CD4-positive, alpha-beta T cell treated with Interleukin-12 subunit alpha and Interleukin-12 subunit beta, for 1 hour (primary cell): ENCODE measurements around the gene MAFF.
"Not testable (repeated sequence)": the region's sequence is repeated elsewhere in the genome, so short reads cannot be mapped to it uniquely, and the experiment has no call there.

ENCODE experiments used
- DNase-seq: peaks from one replicate; pipeline ENCODE4 v3.0.0-alpha.2; 2020

MAFF gene

DNA sequence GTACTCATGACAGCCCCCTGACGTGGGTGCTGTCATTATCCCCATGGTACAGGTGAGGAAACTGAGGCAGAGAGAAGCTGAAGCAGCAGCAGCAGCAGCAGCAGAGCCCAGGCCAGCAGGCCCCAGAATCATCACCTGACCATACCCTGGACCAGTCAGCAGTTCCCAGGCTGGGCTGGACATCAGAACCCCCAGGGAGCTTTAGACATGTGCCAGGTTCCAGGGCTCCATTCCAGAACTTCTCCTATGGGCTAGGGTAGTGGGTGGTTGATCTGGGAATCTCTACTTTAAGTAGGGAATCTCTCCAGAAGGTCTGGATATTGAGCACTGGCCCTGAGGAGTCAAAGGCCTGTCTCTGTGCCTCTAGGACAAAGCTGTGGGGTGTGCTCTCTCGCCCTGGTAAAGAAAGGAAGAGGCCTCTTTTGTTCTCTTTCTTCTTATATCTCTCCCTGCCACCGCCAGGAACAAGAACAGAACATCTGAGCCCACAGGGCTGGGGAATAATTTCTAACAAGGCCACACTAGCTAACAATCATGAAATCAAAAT, 26.6 kb downstream of the MAFF start:
- no peak for DNase-seq

DNA sequence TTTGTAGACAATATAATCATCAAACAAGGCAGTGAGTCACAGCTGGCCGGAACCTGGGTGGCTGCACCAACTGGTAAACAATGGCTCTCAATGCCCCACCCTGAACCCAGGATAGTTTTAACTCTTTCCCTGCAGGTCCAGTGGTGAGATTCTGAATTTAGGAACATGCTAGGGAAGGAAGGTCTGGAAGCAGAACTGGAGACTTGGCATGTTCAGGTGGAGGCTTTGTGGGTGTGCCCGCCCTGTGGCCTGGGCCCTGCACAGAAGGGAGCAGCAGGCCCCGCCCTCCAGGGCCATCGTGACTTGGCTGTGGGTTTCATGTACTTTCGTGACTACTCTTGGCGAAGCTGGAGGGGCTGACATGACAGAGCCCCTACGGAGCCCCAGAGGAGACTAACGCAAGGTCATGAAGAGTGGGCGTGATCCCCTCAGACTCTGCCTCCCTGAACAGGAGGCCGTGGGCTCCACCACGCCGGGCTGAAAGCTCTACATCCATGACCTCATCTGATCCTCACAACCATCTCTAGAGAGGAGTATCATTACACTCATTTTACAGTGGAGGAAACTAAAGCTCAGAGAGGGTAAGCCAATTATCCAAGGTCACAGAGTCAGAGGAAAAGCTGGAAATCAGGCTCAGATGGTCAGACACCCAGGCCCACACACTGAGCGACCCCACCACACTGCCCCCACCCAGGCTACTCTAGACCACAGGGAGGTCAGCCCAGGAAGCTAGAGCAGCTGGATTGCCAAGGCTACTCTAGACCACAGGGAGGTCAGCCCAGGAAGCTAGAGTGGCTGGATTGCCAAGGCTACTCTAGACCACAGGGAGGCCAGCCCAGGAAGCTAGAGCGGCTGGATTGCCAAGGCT, 27.3 kb downstream of the MAFF start:
- no peak for DNase-seq

DNA sequence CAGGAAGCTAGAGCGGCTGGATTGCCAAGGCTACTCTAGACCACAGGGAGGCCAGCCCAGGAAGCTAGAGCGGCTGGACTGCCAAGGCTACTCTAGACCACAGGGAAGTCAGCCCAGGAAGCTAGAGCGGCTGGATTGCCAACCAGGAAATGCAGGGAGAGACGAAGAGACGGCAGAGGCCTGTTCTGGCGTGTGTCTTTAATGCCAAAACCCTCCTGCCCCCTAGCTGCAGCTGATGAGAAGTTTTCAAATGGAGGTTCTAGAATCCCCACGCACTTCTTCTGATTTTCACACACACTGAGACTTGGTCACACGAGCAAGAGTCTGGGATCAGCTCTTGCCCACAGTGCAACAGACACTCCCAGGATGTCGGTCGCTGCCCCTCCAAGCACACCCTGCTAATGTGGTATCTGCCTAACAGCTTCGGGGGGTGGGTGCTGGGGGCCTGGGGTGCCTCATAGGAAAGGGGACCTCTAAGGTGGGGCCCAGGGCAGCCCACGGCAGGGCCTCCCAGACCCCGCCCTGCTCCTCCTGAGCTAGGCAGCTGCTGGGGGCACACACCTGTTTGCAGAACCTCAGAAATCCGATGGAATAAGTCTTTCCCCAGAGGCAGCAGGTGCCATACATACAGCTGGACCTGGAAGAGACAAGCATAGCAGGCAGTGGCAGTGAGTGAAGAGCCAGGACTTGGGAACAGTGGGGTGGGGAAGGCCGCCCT, 28.5 kb downstream of the MAFF start:
- peak; percentile 57 for DNase-seq

DNA sequence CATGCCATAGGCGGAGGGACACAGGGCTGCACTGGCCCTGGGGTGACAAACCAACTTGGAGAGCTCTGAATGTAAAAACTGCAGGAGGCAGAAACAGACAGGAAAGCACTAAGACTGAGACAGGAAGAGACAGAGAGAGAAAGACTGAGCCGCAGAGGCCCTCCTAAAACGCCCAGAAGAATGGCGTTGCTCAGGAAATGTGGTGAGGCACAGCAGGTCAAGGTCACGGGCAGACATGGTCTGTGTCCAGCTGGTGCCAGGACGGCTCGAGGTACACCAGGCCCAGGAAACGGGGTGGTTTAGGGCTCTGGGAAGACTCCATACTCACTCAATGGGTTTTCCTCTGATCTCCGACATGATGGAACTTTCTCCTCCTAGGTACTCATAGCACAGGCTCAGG, 29.1 kb downstream of the MAFF start:
- no peak for DNase-seq

DNA sequence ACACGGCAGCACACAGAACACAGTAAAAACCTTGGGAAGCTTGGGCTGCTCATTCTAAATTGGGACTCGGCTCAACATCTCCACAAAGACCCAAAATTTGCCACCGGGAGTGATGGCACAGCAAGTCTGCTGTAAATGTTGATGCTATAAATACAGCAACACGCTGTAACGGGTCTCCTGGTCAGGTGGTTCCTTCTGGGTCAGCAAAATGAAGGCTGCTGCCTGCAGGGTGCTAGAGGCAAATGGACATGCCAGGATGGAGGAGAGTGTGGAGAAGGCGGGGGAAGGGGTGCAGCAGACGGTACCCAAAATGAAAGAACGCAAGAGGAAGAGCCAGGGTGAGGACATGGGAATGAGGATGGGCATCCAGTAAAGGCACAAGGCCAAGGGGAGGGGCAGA, 30.4 kb downstream of the MAFF start:
- DNase-seq: no peak

DNA sequence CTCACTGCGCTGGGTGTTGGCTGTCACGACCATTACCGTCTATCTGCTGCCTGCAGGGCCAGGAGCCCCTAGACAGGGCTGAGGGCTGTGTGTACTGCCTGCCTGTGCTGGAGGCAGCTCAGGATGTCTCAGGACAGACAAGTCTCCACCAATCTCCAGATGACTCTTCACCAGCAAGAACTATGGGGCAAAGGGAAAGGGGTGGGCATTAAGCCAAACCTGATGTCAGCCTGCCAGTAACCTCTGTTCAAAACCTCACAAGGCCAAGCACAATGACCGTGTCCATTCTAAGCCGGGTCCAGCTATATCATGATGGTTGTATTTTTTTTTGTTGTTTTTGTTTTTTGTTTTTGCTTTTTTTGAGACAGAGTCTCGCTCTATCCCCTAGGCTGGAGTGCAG, 31.6 kb downstream of the MAFF start:
- DNase-seq: no peak

DNA sequence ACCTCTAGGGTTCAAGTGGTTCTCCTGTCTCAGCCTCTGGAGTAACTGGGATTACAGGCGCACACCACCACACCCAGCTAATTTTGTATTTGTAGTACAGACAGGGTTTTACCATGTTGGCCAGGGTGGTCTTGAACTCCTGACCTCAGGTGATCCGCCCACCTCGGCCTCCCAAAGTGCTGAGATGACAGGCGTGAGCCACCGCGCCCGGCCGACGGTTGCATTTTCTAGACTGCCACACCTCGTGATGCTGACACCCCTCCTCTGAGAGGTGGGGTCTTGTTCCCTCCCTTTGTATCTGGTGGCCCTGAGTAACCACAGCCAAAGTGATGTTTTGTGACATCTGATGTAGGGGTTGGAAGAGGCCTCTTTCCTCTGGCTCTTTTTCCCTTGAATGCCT, 32.1 kb downstream of the MAFF start:
- not testable (repeated sequence) for DNase-seq

DNA sequence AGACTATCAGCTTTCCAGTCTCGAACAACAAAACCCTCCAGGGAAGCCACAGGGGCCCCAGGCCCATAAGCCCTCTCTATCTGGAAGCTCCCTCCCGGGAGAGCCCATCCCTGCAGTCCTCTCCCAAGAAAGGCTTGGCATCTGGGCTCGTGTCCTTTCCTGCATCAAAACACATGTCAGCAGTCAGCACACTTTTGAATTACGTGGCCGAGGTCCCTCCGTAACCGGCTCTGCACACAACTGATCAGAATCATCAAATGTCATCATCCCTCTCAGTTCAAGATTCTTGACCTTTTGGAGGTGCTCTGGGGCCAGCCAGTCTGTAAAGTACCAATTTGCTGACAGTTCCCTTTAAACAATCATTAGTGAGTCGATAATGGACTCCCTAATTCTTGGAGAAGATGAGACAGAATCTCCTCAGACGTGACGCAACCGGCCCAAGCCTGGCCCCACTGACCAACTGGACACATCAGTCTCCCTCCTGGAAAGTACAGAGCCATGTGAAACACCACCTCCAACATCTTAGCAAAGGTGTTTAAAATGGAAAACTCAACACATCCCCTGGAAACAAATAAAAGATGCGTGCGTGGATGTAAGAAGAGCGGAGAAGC, 33.6 kb downstream of the MAFF start:
- DNase-seq: no peak

DNA sequence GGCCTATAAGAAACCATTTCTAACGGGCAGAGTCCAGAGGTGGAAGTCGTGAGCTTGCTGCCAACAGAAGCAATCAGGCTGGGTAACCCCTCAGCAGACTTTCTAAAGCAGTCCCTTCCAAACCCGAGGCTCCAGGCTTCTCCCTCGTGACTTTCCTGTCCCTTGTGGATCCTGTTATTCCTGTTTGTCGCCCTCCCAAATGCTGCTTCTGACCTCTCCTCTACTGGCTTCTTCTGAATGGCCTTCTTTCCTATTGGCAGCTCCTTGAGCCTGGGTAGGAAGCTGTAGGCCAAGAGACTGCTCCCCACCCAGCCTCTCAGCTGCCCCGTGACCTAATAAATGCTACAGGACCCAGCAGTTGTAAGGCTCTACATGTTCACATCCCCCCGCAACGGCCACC, 35.0 kb downstream of the MAFF start:
- no peak for DNase-seq

DNA sequence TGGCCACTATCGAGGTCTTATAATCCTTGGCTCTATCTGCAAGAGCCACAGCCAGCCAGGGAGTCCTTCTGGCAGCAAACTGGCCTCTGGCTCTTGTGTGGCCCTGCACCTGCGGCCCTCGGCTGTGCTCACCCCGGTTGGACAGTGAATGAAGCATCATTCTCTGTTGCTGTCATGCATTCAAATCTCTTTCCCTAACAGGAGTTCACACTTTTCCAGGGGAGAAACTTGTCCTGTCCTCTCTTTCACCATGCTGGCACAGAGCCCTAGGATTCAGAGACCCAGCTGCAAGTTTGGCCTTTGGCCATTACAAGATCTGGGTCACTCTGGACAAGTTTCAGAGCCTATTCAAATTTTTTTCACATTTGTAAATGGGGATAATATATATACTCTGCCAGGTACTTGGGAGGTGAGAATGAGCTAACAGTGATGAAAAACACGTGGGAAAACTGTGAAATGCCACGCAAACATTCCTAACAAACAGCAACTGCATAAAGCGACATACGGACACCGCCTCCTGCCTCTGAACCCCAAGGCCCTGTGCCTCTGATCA, 36.8 kb downstream of the MAFF start:
- no peak for DNase-seq

DNA sequence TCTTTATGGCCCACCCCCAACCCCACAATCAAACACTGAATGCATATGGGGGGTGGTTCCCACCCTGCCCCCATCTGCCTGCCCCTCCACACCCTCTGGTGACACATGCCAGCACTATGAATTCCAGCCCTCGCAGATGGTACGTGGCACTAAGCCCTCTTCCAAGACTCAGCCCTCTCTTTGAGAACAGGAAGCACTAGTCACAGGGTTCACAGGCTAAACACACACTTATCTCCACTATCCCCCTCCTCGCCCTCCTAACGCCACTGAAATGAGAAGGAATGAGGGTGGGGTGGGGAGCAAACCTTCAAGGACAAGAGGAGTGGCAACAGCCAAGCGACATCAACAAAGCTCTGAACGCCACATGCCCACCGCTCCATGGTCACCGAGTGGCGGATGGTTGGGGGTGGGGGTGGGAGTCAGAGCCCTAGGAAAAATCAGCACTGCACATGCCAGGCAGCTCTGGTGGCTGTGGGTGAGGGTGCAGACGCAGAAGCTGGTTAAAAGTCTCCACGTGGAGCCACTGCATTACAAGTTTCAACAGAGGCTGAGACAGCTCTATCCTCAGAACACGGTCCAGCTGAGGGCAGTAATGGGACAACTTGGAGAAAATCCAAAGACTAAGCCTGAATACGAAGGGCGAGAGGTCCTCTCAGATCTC, 37.4 kb downstream of the MAFF start:
- no peak for DNase-seq

DNA sequence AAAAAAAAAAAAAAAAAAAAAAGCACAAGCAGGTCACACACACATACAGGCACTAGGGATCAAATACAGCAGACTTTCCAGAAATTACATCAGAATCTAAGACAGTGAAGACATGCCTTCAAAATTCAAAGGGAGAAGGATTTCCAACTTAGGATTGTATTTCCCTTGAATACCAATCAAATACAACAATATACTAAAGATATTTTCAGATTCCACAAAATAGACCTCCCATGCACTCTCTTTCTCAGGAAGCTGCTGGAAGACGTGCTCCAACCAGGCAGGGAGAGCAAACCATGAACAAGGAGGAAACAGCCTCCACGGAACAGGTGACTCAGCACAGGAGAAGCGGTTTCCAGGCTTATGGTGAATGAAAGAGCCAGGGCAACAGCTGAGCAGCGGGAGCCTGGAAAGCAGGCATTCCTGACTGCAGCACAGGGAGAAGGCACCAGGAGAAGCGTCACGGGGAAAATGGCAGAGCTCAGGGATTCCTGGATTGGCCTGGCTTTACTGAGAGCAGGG, 39.0 kb downstream of the MAFF start:
- no peak for DNase-seq

DNA sequence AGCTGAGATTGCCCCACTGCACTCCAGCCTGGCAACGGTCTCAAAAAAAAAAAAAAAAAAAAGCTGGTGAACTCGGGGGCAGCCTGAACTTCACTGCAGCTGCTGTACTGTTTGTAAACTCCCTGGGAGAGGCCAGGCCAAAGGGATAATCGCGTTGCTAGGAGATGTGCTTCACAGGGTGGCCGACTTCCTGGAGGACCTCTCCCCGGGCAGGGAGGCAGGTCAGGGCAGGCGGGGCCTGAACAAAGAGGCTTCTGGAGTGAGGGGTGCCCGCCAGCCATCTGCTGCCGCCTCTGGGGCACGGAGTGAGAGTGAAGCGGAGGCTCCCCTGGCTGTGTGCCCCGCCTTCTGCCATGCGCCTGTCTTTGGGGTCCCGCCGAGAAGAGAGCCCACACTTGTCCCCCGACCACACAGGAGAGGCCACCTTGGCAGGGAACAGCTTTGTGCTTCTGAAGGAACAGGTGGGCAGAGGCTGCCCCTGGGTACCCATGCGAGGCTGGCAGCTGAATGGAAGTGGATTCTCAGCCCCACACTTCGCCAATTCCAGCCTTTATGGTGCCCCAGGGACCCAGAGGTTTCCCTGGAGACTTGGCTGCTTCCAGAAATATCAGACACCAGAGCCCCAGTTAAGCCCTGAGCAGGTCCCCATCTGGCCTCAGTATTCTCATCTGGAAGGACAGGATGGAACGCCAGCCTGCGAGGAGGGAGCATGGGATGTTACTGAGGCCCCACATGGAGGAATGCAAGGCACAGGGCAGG, 41.4 kb downstream of the MAFF start:
- no peak for DNase-seq

DNA sequence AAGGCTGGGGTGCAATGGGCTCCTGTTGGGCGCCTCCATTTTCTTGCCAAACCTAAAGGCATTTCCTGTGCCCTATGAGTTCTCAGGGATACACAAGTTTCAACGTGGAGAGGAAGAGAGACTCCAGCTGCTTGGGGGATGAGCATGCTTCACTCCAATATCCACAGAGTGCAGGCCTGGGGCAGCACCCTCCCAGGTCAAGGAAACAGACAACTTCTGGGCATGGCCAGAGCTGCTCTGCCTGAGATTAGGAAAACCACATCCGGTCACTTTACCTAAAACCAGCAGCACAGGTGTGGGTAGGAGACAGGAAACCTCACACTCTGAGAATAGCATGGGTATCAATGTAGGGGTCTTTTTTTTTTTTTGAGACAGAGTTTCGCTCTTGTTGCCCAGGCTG, 42.3 kb downstream of the MAFF start:
- no peak for DNase-seq

DNA sequence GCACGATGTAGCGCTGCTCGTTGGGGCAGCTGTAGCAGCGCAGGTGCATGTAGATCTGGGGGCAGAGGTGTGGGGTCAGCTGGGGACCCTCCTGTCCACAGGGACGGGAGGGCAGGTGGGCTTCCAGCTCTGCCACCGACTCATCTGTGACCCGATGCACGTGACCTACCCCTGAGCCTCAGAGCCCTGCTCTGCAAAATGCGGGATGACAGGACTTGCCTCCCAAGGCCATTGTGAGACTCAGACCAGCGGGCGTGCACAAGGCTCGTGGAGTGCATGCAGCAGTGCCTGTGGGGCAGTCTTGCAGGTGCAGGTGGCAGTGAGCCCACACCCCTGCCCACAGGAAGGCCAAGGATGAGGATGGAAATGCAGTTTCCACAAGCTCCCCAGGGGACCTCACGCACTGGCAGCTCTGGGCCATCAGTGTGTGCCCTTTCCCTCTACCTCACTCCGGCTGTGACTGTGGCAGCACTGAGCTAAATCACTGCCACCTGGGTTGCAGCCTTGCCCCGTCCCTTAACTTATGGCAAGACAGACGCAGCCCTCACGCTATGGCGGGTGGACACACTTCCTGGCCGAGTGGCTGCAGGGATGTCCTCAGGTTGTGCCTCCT, 44.4 kb downstream of the MAFF start:
- DNase-seq: no peak

DNA sequence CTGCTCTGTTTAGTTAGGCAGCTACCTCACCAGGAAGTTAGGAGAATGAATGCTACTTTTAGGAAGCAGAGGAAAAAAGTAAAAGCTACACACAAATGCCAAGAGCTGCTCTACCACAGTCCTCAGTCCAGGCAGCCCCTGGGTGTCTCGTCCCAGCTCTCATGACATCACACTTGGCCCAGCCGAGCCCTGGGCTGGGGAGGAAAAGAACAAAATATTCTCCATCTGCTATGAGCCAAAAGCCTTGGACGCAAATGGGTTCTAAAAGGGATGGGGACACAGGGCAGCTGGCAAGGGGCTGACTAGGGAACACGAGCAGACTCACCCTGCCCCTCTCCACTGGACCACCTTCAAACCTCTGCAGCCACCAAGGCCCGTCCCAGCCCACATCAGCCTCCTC, 44.9 kb downstream of the MAFF start:
- no peak for DNase-seq

DNA sequence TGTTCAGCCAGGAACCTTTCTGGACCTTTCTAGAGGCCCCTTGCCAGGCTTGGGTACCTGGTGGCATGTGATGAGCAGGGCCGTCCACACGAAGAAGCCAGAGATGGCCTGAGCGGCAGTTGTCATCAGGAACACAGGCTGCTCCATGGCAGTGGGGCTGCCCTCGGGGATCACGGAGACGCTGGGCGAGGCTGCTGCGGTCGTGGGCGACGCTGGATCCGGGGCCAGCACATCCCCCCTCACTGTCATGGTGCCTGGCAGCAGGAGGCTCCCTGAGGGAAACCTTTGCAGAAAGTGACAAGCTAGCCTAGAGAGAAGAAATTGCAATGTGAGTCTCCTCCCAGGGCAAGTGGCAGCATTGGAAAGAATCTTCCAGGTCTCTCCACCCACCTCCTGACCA, 45.9 kb downstream of the MAFF start:
- DNase-seq: no peak

DNA sequence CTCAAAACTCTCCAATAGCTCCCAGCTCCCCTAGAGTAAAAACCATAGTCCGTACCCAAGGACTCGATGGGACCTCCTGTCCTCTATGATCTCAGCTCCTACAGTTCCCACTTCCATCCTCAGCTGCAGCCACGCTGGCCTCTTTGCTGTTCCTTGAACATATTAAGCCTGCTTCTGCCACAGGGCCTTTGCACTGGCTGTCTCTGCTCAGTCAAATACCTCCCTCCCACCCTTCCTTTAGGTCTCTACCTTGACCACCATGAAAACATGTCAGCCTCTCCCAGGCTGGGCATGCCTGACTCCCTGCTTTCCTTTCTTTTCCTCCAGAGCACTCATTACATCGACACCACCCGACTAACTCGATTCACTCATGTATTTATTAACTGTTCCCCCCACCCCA, 46.5 kb downstream of the MAFF start:
- DNase-seq: no peak

DNA sequence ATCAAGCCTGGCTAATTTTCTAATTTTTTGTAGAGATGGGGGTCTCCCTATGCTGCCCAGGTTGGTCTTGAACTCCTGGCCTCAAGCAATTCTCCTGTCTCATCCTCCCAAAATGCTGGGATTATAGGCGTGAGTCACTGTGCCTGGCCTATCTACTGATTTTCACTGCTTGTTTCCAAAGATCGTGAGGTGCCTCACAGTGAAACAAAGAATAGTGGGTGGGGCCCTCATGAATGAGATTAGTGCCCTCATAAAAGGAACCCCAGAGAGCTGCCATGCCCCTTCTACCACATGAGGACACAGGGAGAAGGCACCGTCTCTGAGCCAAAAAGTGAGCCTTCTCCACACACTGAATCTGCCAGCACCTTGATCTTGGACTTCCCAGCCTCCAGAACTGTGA, 47.5 kb downstream of the MAFF start:
- no peak for DNase-seq

DNA sequence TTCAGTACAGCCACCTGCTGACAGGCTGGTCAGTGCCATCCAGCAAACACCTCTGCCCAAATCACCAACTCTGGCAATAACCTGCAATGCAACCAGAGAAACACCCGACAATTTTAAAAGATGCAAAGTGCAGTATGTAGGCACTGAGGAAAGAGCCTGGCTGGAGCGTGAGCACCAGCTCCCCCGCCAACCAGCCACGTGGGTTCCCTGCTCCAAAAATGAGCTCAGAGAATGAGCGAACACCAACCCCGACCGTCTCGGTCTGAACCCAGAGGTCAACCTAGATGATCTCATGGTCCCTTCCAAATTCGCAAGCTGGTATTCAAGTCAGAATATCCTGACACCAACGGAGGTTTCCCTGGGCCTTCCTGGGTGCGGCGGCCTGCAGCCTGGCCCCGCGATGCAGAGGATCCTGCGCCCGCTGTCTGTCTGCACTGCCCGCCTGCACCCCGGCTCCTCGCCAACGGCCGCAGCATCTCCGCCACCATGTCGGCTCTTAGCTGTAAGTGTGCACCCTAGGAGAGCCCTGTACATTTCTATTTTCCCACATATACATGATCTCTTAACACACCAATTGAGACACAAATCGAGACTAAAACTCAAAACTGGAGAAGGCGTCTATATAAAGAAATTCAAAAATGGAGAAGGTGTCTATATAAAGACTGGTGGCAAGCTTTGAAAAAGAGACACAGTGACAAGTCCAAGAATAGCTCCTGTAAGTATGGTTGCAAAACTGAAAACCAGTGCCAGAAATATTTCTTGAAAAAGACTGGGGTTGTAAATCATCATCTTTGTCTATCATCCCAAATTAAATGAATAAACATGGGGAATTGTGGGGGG, 48.2 kb downstream of the MAFF start:
- no peak for DNase-seq
